Cortex of kidney (tissue), 1 donor: ENCODE results near the gene ERN2.

Experiments used
- DNase-seq: peaks from one replicate; lab custom pipeline; 2025; lab: John Stamatoyannopoulos, UW

Gene ERN2

DNA sequence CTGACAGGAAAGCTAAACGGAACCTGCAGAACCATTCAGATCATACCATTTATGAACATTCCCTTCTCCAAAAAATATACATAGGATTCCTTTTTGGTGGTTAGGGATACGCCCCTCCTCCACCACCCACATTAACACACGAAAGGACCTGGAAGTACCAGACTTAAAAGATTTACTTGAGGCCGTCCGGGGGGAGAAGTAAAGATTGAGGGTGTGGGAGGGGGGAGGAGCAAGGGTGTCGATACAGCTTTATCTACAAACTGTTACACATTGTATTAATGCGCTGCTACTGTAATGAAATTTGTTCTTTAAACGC lies 72.4 kb downstream of the ERN2 start:
- DNase-seq: no peak
